ENCODE measurements around the gene POLE. TPM values are rescaled to one million over a fixed set of nuclear protein-coding genes. Genes with fewer than 3 reads are reported as not detected.

The POLE gene
- total RNA-seq, 2 donors from 2014 or later = 34.5 to 96.1 TPM

DNA sequence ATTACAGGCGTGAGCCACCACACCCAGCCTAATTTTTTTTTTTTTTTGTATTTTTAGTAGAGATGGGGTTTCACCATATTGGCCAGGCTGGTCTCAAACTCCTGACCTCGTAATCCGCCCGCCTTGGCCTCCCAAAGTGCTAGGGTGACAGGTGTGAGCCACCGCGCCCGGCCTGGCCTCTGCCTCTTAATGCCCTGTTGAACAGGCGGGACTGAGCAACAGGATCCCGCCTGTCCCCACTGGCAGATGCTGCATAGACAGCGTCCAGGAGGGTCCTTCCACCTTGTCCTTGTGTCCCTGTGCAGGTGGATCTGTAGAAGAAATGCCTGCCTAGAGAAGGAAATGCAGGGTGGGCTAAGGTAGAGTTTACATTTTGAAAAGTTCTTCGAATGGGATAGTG is 29.2 kb upstream of the POLE start:
- no peaks in the 10 kb centered on the region for H3K4me1 ChIP-seq
- peaks cover 10% of the 10 kb centered on the region for H3K36me3 ChIP-seq
- no peak overlapping the region for H3K4me3 ChIP-seq
- H3K27ac ChIP-seq = no peak overlapping the region
- TF ChIP-seq, protein P1, sequence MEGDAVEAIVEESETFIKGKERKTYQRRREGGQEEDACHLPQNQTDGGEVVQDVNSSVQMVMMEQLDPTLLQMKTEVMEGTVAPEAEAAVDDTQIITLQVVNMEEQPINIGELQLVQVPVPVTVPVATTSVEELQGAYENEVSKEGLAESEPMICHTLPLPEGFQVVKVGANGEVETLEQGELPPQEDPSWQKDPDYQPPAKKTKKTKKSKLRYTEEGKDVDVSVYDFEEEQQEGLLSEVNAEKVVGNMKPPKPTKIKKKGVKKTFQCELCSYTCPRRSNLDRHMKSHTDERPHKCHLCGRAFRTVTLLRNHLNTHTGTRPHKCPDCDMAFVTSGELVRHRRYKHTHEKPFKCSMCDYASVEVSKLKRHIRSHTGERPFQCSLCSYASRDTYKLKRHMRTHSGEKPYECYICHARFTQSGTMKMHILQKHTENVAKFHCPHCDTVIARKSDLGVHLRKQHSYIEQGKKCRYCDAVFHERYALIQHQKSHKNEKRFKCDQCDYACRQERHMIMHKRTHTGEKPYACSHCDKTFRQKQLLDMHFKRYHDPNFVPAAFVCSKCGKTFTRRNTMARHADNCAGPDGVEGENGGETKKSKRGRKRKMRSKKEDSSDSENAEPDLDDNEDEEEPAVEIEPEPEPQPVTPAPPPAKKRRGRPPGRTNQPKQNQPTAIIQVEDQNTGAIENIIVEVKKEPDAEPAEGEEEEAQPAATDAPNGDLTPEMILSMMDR (IDR thresholded peaks at IDR 0.05) = no peak
- no peaks in the 10 kb centered on the region for H3K27me3 ChIP-seq
- H3K9me3 ChIP-seq = no peaks in the 10 kb centered on the region
- no peak overlapping the region for H3K9ac ChIP-seq (ENCODE audit: low read depth in 2 of 2, low read length in 2 of 2)
- intact Hi-C loops (cut with DNase I) = no loop called here
- DNase-seq = no peak

DNA sequence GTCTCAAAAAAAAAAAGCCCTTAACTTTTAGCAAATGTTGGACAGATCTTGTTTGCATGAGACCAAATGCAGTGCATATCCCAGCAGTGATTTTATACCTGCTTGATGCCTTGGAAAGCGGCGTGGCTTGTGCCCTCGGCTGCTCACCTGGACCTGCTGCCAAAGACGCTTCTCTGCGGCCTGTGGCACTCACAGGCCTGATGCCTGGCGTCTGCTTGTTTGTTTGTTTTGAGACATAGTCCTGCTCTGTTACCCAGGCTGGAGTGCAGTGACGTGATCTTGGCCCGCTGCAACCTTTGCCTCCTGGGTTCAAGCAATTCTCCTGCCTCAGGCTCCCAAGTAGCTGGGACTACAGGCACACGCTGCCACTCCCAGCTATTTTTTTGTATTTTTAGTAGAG is 28.7 kb upstream of the POLE start:
- no peaks in the 10 kb centered on the region for H3K4me1 ChIP-seq
- no peaks in the 10 kb centered on the region for H3K27me3 ChIP-seq
- no peak for DNase-seq
- intact Hi-C loops (cut with DNase I) = no loop called here
- no peak overlapping the region for H3K4me3 ChIP-seq
- no peak overlapping the region for H3K9ac ChIP-seq (ENCODE audit: low read depth in 2 of 2, low read length in 2 of 2)
- H3K36me3 ChIP-seq = peaks cover 10% of the 10 kb centered on the region
- TF ChIP-seq, protein P1 (IDR thresholded peaks at IDR 0.05) = no peak
- H3K27ac ChIP-seq = no peak overlapping the region
- no peaks in the 10 kb centered on the region for H3K9me3 ChIP-seq

DNA sequence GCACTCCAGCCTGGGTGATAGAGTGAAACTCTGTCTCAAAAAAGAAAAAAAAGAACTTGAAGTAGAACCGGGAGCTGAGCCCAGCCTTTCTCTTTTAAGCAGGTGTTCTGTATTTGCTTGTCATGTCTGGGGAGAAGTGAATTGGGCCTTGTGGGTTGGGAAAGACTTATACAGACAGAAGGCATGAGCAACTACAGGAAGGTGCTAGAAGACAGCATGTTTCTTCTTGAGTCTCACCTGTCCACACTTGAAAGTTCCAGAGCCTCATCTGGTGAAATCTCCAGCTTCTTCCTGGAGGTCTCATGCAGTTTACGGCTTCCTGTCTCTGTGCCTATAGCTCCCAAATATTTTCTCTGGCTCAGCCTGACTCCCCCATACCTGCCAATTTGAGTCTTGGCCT is 26.0 kb upstream of the POLE start:
- H3K36me3 ChIP-seq = peaks cover 6% of the 10 kb centered on the region

DNA sequence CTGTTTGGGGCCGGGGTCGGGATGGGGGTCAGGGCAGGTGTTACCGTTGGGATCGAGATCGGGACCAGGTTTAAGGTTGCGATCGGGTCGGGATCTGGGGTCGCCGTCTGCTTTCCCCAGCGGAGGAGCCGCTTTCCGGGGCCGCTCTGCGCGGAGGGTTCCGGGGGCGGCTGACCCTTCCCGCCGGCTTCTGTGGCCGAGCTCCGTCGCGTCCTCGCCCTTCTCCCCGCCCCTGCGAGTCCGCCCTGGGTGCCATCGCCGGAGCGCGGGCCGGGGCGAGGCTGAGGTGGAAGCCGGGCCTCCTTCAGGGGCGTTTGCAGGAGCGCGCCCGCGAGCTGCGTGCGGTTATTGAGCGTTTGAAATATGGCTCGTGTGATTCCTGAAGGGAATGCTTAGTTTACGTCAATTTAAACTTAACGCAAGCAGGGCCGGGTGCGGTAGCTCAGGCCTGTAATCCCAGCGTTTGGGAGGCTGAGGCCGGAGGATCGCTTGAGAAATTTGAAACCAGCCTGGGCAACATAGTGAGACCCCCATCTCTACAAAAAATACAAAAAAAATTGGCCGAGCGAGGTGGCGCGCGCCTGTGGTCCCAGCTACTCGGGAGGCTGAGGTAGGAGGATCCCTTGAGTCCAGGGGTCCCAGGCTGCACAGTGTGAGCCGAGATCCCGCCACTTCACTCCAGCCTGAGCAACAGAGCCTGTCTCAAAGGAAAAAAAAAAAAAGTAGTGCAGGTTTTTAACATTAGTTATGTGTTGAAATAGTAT is 24.1 kb upstream of the POLE start:
- DNase-seq = peak; percentile 38
- no peaks in the 10 kb centered on the region for H3K9me3 ChIP-seq
- H3K27me3 ChIP-seq = no peaks in the 10 kb centered on the region
- H3K9ac ChIP-seq (ENCODE audit: low read depth in 2 of 2, low read length in 2 of 2) = peak overlapping the region in 1 of 2 donors; percentile 91
- H3K4me3 ChIP-seq = peak overlapping the region; percentile 95
- H3K36me3 ChIP-seq = no peaks in the 10 kb centered on the region
- peak overlapping the region; percentile 85 for H3K27ac ChIP-seq
- intact Hi-C loops (cut with DNase I) = no loop called here
- TF ChIP-seq, protein P1 (IDR thresholded peaks at IDR 0.05) = no peak
- H3K4me1 ChIP-seq = no peaks in the 10 kb centered on the region

More for the DNA sequence above, 26.0 kb upstream of the POLE start:
- no peak for DNase-seq
- TF ChIP-seq, protein P1 (IDR thresholded peaks at IDR 0.05) = no peak
- intact Hi-C loops (cut with DNase I) = no loop called here
- no peaks in the 10 kb centered on the region for H3K4me1 ChIP-seq
- H3K9ac ChIP-seq (ENCODE audit: low read depth in 2 of 2, low read length in 2 of 2) = no peak overlapping the region
- H3K4me3 ChIP-seq = no peak overlapping the region
- H3K27ac ChIP-seq = no peak overlapping the region
- no peaks in the 10 kb centered on the region for H3K9me3 ChIP-seq
- no peaks in the 10 kb centered on the region for H3K27me3 ChIP-seq

DNA sequence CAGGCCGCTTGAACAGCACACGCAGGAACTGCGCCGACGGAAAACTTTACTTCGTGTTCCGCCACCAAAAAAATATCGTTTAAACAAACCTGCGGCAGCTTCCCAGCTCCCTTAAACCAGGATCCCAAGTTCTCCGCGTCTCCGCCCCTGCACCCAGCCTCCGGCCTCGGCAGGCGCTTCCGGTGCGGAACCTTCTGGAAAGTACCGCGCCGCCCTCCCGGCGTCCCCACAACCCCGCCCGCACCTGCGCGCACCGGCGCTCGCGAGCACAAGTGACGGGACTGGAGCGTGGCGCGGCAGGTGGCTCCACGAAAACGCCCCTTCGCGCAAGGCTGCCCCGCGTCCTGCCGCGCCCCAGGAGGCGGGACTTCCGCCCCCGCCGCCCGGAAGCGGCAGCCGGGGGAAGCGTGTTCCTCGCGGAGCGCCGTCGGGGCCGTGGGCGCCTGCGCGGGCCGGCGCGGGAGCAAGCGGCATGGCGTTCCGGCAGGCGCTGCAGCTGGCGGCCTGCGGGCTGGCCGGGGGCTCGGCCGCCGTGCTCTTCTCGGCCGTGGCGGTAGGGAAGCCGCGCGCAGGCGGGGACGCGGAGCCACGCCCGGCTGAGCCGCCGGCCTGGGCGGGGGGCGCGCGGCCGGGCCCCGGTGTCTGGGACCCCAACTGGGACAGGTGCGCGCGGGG is 23.4 kb upstream of the POLE start, which contains the start of gene PGAM5:
Gene PGAM5, plus strand, starts transcription at position 438 of the 675 bp plus-strand sequence. Its CDS starts 35 bp downstream, at position 473.
- H3K36me3 ChIP-seq = no peaks in the 10 kb centered on the region
- DNase-seq = peak; percentile 88
- H3K4me3 ChIP-seq = peak within 1 kb of the TSS; percentile 95
- H3K9ac ChIP-seq (ENCODE audit: low read depth in 2 of 2, low read length in 2 of 2) = peak within 1 kb of the TSS; percentile 91 to 98
- H3K27me3 ChIP-seq = no peaks in the 10 kb centered on the region
- TF ChIP-seq, protein P1 (IDR thresholded peaks at IDR 0.05) = no peak
- intact Hi-C loops (cut with DNase I) = no loop called here
- no peaks in the 10 kb centered on the region for H3K4me1 ChIP-seq
- H3K27ac ChIP-seq = peak within 1 kb of the TSS; percentile 85
- H3K9me3 ChIP-seq = no peaks in the 10 kb centered on the region

Measured in colonic mucosa (tissue), 4 donors.